LHCN-M2 (cell line): ENCODE results near the gene AS3MT. TPM values are rescaled to one million over a fixed set of nuclear protein-coding genes. Genes with fewer than 3 reads are reported as not detected.
"Not testable (repeated sequence)": the region's sequence is repeated elsewhere in the genome, so short reads cannot be mapped to it uniquely, and the experiment has no call there.

Experiments used
- DNase-seq: peaks from one replicate; pipeline ENCODE4 v3.0.0-alpha.2; 2012; ENCODE audit warnings: low read depth
- polyA plus RNA-seq: library from polyadenylated mRNA; unstranded; fragments of >200 nt; gene quantifications from one replicate; pipeline ENCODE4 v1.2.1, GENCODE V29; 2012; ENCODE audit warnings: missing spikeins
- total RNA-seq: library from RNA; depleted of rRNA; stranded (reverse); fragments of >200 nt; gene quantifications from 2 replicates; pipeline ENCODE4 v1.2.3, GENCODE V29; 2014; rRNA removed

AS3MT gene
- total RNA-seq: 7.7 and 9.3 TPM in 2 replicates
- polyA plus RNA-seq: 8.7 TPM

GRCh38 chr10:102869258-102870198, at the start of gene AS3MT:
Gene AS3MT, plus strand, starts transcription at chr10:102869470. Its CDS starts 123 bp downstream, at chr10:102869593.
- DNase-seq: no peak

GRCh38 chr10:102820008-102820407, 49.3 kb upstream of the AS3MT start:
- DNase-seq: not testable (repeated sequence)

- no peak for DNase-seq
Observed at GRCh38 chr10:102822222-102822621, 47.0 kb upstream of the AS3MT start.

- no peak for DNase-seq
Observed at GRCh38 chr10:102824664-102825063, 44.6 kb upstream of the AS3MT start.

- no peak for DNase-seq
Observed at GRCh38 chr10:102826148-102826796, 43.0 kb upstream of the AS3MT start.

GRCh38 chr10:102827597-102827975, 41.7 kb upstream of the AS3MT start:
- no peak for DNase-seq

GRCh38 chr10:102831322-102832071, 37.8 kb upstream of the AS3MT start:
- peak; percentile 21 for DNase-seq

GRCh38 chr10:102832248-102832647, 37.0 kb upstream of the AS3MT start:
- DNase-seq: no peak

GRCh38 chr10:102832987-102833386, 36.3 kb upstream of the AS3MT start:
- no peak for DNase-seq

- DNase-seq: no peak
Observed at GRCh38 chr10:102834143-102834542, 35.1 kb upstream of the AS3MT start.

- DNase-seq: peak; percentile 67
Observed at GRCh38 chr10:102835007-102835482, 34.2 kb upstream of the AS3MT start.

- no peak for DNase-seq
Observed at GRCh38 chr10:102837230-102837721, 32.0 kb upstream of the AS3MT start, which contains the start of gene CYP17A1. Gene CYP17A1, minus strand, starts transcription at chr10:102837413. Its CDS starts 52 bp downstream, at chr10:102837361.

GRCh38 chr10:102838276-102838927, 30.9 kb upstream of the AS3MT start:
- DNase-seq: not testable (repeated sequence)

GRCh38 chr10:102841827-102842345, 27.4 kb upstream of the AS3MT start:
- no peak for DNase-seq

- DNase-seq: not testable (repeated sequence)
Observed at GRCh38 chr10:102843139-102843538, 26.1 kb upstream of the AS3MT start.

- not testable (repeated sequence) for DNase-seq
Observed at GRCh38 chr10:102844190-102844776, 25.0 kb upstream of the AS3MT start.

- DNase-seq: no peak
Observed at GRCh38 chr10:102845352-102845902, 23.8 kb upstream of the AS3MT start.

- DNase-seq: no peak
Observed at GRCh38 chr10:102850025-102850518, 19.2 kb upstream of the AS3MT start.

- not testable (repeated sequence) for DNase-seq
Observed at GRCh38 chr10:102853237-102853636, 16.0 kb upstream of the AS3MT start.
